Measurements from ENCODE around the gene SLC49A3. TPM values are rescaled to one million over a fixed set of nuclear protein-coding genes. Genes with fewer than 3 reads are reported as not detected.

The SLC49A3 gene
- total RNA-seq, 1 experiment from 2014 or later, result 5.5 TPM

GRCh38 chr4:683982-684622 lies 4.8 kb downstream of the SLC49A3 start:
- no peaks in the 10 kb centered on the region for H3K36me3 ChIP-seq (ENCODE audit: control insufficient read depth in 1 of 2, insufficient read depth in 2 of 2, low read length in 2 of 2)
- no peak overlapping the region for H3K4me3 ChIP-seq (replicated peaks in 1 of 2; ENCODE audit: low read depth in 1 of 2, low read length in 2 of 2)
- DNase-seq (ENCODE audit: low read depth, low spot score) (peak; percentile 51), ATAC-seq (peak; percentile 45)
- no peaks in the 10 kb centered on the region for H3K27me3 ChIP-seq (ENCODE audit: insufficient read depth, low read length)
- TF ChIP-seq POLR2A (IDR thresholded peaks at IDR 0.05; ENCODE audit: borderline replicate concordance, extremely low read depth, insufficient read depth, insufficient read length), result no peak
- TF ChIP-seq CTCF (IDR thresholded peaks at IDR 0.05 in 2 of 3, conservative IDR thresholded peaks at IDR 0.05 in 1 of 3; ENCODE audit: borderline replicate concordance in 1 of 3, insufficient read depth in 1 of 3, low read depth in 2 of 3, low read length in 2 of 3), result peak in 2 of 3 experiments; percentile 85 to 94; a peak in 4 of 6 replicates
- TF ChIP-seq EZH2phosphoT487 (IDR thresholded peaks at IDR 0.05; ENCODE audit: borderline replicate concordance), result no peak
- TF ChIP-seq ZBTB33 (IDR thresholded peaks at IDR 0.05; ENCODE audit: extremely low read depth, insufficient replicate concordance, low read length), result no peak
- H3K27ac ChIP-seq (ENCODE audit: low read depth, low read length), result peak overlapping the region; percentile 27; the same call in 1 of the 2 replicates
- ChIA-PET RAD21 (ENCODE audit: low non-redundant PET in 1 of 2, low total read pairs in 2 of 2, uncharacterized antibody in 2 of 2, unreplicated experiment in 2 of 2) (interaction anchor here in 1 of 2 experiments (1.5 kb wide), 1 partner anchor 81 kb away, joined by 4 read pairs; no protein-coding TSS in a partner anchor), POLR2A (interaction anchor here (1.0 kb wide), 1 partner anchor 10 kb away, joined by 3 read pairs; the partner anchor contains the start of genes ATP5ME and MYL5), CTCF (interaction anchor here (0.6 to 1.7 kb wide), 4 partner anchors 8 to 81 kb away, joined by 3 to 14 read pairs (median 4); partner anchors contain the start of genes ATP5ME and MYL5)
- no peak overlapping the region for H3K4me2 ChIP-seq (ENCODE audit: low read length)
- no peaks in the 10 kb centered on the region for H4K20me1 ChIP-seq (ENCODE audit: insufficient read depth)
- no peaks in the 10 kb centered on the region for H3K9me2 ChIP-seq (ENCODE audit: insufficient read depth)
- H3K4me1 ChIP-seq (ENCODE audit: control insufficient read depth in 1 of 2, insufficient read depth in 2 of 2, low read length in 2 of 2), result peaks cover 24 to 47% of the 10 kb centered on the region in 2 experiments
- intact Hi-C loops (cut with micrococcal nuclease), result no loop called here
- H2AFZ ChIP-seq (ENCODE audit: low read depth, low read length, poor library complexity, severe bottlenecking), result no peak overlapping the region
- no peak overlapping the region for H3K9ac ChIP-seq (ENCODE audit: low read length)
- H3K79me2 ChIP-seq (ENCODE audit: insufficient read depth, low read length), result peaks cover 4% of the 10 kb centered on the region; the same call in 1 of the 2 replicates
- no peaks in the 10 kb centered on the region for H3K9me3 ChIP-seq (ENCODE audit: control insufficient read depth in 1 of 2, insufficient read depth in 1 of 2, low read depth in 1 of 2, low read length in 2 of 2)
- no TSS peak for BruUV-seq (replicated peaks)

Data from HCT116 (cell line).